ENCODE measurements around the gene HMG20B.

DNA sequence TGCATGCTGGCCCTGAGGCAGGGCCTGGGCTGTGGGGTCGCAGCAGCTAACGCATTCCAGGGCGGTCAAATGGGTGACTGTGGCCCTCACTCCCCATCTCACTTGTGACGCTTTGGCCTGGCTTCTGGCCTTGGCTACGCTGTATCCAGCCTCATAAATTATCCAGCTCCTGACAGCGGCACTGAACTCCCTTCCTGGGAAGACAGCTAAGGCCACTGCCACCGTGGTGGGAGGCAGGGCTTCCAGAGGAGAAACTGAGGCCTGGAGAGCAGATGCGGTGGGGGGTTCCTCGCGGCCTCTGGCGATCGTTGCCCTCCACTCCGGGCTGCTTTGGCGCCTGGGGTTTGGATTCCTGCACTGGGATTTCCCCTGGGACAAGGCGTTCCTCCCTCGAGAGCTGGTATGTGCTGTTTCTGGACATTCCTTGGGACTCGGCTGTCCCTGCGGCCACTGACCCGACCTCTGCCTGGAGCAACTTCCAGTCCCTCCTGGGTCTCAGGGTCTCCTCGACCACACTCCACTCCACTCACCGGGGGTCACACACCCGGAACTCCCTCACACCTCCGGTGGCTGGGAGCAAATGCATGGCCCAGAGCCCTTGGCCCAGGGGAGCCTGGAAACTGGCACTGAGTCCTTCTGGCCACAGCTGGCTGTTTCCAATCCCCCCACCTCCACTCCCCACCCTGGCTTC is 30.5 kb downstream of the HMG20B start:
- TF ChIP-seq POLR2A (IDR thresholded peaks at IDR 0.05) = no peak
- TF ChIP-seq, protein P1, sequence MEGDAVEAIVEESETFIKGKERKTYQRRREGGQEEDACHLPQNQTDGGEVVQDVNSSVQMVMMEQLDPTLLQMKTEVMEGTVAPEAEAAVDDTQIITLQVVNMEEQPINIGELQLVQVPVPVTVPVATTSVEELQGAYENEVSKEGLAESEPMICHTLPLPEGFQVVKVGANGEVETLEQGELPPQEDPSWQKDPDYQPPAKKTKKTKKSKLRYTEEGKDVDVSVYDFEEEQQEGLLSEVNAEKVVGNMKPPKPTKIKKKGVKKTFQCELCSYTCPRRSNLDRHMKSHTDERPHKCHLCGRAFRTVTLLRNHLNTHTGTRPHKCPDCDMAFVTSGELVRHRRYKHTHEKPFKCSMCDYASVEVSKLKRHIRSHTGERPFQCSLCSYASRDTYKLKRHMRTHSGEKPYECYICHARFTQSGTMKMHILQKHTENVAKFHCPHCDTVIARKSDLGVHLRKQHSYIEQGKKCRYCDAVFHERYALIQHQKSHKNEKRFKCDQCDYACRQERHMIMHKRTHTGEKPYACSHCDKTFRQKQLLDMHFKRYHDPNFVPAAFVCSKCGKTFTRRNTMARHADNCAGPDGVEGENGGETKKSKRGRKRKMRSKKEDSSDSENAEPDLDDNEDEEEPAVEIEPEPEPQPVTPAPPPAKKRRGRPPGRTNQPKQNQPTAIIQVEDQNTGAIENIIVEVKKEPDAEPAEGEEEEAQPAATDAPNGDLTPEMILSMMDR (IDR thresholded peaks at IDR 0.05) = no peak

All from esophagus squamous epithelium (tissue), 4 donors.